Fibroblast of skin of back (primary cell): ENCODE measurements around the gene FAM240B. TPM values are rescaled to one million over a fixed set of nuclear protein-coding genes. Genes with fewer than 3 reads are reported as not detected.
A peak's percentile ranks its signal among the peaks of the same experiment; 100 is the strongest.

ENCODE experiments used
- DNase-seq: peaks from one replicate; pipeline ENCODE4 v3.0.0-alpha.2; 2013
- polyA plus RNA-seq, 2 experiments: library from polyadenylated mRNA; unstranded; fragments of 120-200 nt; gene quantifications; one replicate each; pipeline ENCODE4 v1.2.1, GENCODE V29; 2013; ENCODE audit not compliant: insufficient read length in 2 of 2

Gene FAM240B
- not detected for polyA plus RNA-seq (2013, experiment 1 of 2; ENCODE audit: insufficient read length)
- polyA plus RNA-seq (2013, experiment 2 of 2; ENCODE audit: insufficient read length): not detected

DNA sequence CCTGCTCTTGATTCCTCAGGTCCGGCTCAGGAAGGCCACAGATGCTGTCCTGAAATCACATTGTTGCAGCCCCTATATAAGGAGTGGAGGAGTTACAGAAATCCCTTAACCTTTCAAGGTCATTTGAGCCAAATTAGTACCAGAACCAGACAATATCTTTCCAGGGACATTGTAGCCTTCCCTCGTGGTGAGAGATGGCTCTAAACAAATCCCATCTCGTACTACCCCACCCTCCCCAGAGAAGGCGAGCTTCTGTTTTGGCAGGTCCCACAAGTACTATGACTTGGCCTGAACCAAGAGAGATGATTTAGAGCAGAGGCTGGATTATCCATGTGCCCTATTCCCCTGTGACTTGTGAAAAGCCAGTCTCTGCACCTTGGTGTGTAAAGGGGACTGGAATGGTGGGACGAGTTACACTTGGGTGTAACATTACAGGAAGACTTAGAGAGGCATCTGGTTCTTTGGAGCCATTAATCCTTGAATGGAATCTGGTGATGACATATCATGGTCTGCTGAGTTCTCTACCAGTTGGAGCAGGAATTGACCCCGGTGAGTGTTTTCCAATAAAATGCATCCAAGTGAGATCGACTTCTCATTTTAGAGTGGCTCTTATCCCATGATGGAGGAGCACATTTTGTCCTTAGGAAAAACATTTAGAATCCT, at the start of gene FAM240B:
FAM240B (minus strand) TSS at position 51 of the 663 bp plus-strand sequence. CDS start 16,134 bp downstream, outside the sequence.
- no peak for DNase-seq

DNA sequence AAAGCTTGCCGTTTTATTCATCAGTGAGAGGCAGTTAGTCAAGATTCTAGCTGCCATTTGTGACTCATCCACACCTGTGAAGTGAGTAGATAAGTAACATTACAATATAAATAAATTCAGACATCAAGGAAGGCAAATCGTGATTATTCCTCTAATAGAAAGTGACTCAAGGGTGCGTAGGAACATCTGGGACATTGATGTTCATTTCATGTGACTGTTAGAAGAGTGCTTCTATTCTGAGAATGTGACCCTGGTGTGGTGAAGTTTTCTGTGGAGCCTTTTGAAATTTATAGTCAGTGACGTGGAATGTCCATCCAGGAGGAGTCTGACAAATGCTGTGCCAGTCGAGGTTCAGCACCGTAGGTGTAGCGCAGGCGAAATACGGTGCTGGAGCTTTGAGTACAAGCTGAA, 48.4 kb upstream of the FAM240B start:
- DNase-seq: no peak

DNA sequence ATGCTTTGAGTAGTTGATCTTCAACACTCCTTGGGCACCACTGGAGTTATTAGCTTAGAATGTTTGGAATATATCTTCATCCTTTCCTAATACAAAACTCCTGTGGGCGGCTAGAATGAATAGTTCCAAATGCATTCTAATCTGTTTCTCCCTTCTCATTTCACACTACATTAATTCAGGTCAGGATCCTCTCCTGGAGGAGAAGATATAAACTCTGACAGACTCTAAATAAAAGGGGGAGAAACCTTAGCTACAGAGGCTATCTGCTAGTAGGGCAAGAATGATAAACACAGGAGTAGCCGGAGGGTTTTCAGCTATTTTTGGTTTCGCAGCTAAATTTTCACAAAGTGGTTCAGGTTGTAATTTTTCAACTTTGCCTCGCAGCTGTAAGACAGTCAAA, 45.2 kb upstream of the FAM240B start:
- no peak for DNase-seq

DNA sequence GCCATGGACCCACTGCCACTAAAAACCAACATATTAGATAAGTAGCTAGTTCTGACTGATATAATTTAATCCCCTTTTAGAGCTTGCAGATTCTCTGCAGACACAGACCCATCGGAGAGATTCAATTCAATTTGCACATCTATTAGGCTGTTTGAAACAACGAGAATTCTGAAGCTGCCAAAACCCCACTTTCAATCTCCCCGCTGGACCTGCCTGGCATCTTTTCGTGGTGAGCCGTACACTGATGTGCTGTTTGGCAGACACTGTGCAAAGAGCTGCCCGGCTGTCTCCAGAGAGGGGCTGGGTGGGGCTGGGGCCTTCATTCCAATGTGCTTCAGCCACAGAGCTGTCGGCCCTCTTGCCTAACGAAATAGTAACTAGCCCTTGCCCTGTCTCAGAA, 42.1 kb upstream of the FAM240B start:
- DNase-seq: no peak

DNA sequence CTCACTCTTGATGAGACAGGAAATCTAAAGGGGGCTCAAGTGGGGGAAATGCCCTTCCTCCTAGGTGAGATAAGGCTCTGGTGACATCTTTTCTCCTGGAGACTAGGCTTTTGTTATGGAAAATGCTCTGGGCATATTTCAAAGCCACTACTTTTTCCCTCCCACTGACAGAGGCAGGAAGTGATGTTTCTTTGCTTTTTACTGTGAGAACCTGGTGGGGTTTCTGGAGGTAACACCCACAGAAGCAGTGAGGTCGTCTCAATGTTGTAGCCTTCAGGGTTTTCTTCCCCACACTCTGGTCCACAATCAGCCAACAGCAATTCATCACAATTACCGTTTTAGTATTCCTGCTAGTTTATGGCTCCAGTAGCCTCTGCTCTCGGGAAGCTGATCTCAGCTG, 41.4 kb upstream of the FAM240B start:
- DNase-seq: no peak

DNA sequence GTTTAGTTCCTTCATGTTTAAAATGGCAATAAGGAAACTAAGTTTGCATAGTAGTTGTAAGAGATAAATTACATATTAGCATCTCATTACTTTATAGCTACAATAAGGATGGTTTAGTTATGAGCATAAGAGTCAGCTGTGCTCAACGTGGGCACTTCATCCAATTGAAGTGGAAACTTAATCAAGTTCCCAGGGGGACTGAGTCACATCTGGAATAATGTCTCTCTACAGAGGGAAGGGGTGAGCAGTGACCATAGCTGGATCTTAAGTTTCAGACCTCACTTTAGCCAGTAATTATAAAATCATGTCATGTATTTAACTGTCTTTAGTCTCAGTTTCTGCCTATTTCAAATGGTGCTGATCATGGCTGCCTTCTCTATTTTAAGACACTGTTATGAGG, 36.8 kb upstream of the FAM240B start:
- DNase-seq: no peak

DNA sequence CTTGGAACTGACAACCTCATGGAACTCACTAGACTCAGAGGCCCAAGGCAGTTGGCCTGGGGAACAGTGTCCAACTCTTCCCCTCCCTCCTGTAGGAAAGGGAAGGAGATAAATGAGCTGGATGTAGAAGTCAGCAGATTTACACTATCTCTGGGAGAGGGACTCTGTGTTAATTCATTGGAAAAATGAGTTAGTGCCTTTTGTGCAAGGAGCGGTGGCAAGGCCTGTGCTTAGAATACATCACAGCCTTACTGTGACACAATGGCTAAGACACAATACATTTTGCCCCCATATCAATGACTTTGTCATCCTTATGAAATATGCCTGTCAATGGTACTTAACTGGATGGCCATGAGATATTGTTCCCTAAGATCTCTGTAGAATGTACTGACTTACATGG, 28.0 kb upstream of the FAM240B start:
- DNase-seq: no peak

DNA sequence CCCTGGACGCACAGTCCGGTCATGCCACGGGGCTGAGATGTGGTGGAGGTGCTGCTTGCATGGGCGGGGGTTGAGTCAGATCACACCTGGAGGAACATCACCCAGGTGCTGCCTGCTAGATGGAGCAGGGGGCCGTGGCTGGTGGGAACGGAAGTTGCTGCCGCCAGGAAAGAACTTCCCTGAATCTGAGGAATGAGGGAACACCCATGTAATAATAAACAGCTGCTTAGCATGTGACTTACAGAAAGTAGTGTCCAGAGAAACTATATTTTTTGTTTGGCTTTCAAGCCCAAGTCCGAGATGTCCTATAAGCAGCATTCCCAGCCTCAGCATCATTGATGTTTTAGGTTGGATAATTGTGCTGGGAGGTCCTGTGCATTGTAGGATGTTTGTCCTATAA, 27.1 kb upstream of the FAM240B start:
- DNase-seq: no peak

DNA sequence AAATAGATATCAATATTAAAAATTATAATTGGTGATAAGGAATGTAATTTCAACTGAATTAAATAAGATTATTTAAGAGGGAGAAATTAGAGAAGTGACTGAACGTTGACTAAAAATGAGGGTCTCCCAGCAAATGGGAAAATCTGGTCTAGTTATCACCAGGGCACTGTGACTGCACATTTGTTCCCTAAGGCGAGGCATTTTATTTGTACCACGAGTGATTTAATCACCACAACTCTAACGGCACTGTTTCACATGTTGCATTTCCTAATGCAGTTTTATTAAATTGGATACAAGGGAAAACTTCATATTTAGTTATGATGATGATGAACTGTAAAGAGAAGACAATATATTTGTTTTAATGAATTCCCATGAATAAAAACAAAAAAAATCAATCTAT, 26.4 kb upstream of the FAM240B start:
- no peak for DNase-seq

DNA sequence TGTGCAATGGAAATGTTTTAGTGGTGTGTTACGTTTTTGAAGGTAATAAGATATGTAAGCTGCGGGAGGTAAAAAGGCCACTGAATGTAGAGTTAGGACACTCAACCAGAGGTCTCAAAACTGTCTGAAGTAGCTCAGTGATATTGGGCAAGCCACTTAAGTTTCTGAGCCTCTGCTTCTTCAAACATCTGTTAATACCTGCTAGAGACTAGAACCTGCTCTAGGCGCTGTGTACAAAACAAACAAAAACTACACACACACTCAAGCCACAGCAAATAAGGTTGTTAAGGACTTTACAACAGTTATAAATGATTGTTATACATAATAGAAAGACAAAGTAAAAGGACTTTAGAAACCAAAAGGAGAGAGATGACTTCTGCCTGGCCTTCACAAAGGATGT, 24.6 kb upstream of the FAM240B start:
- DNase-seq: no peak

DNA sequence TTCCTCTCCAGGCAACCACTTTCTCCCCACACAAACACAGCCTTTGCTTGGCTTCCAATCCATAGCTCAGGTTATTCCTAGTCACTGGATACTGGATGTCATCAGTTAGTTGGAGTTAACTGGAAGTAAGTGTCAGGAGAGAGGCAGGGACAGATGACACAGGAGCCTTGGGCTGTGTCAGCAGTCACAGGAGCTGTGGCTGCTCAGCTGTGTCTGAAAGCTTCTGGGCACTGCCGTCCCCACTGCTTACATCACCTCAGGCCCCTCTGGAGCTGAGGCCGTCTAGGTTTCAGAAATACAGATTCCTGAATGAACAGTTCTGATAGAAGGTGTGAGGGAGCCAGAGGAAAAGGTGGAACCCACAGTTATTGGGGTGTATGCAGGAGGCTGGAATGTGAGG, 17.3 kb upstream of the FAM240B start:
- DNase-seq: no peak

DNA sequence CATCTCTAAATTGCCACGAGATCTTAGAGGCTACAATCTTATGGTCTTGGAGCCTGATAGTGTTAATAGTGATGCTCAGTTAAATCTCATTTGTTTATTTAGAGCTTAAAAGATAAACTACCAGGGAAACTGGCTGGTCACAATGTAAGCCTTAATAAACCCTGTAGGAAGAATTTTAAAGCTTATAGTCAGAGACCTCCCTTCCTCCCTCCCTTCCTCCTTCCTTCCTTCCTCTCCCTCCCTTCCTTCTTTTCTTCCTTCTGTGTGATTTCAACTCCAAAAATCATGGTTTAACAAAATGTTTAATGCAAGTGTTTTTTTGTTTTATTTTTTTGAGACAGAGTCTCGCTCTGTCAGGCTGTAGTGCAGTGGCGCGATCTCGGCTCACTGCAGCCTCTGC, 14.9 kb upstream of the FAM240B start:
- no peak for DNase-seq

DNA sequence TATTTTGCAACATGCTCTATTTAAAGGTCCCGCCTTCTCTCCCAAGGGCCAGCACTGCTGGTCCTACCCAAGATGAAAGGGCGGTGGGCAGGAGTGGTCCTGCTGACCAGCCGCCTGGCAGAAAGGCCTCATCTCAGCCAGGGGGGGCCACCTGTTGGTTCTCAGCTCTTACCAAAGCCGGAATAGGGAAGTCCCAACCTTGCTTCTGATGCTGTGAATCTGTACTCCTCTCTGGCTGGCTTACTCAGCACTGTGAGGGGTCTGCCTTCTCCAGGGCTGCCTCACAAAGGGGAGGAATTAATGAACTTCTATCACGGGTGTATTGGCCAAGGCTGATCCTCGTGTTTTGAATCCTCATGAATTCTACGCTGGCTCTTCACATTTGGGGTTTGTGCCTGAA, 13.6 kb upstream of the FAM240B start:
- DNase-seq: no peak

DNA sequence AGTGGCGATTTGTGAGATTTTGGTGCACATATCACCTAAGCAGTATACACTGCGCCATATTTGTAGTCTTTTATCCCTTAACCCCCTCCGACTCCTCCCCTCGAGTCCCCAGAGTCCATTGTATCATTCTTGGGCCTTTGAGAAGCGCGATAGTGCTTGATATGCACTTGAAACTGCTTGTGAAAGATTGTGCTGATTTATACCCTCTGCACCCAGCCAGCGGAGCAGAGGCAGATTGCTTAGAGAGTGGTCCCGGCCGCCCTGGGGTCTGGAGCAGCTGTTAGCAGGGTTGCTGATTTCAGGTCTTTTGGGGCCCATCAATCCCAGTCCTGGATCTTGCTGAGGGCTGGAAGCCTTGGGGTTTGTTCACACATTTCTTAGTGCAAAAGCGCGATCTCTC, 13.0 kb upstream of the FAM240B start:
- DNase-seq: no peak

DNA sequence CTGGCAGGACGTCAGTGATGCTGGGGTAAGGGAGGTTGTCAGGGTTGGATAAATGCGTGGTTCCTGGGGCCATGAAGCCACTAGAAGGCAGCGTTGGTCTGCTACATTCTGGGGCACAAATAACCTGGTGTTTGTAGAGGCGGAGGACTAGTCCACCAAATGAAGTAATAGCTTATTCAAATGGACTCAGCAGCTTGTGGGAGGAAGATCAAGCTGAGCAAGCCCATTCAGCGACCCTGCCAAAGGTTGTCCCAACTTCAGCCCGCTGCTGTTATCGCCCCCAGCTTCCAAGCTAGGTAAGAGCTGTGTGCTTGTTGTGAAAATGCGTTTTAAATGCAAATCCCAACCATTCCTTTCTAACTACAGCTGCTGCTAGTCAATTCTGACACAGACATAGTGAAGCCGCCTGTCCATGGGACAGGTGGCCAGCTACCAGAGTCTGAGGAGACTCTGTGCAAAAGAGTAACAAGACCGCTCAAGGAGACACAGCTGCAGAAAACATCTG, 7.6 kb upstream of the FAM240B start:
- peak; percentile 12 for DNase-seq

DNA sequence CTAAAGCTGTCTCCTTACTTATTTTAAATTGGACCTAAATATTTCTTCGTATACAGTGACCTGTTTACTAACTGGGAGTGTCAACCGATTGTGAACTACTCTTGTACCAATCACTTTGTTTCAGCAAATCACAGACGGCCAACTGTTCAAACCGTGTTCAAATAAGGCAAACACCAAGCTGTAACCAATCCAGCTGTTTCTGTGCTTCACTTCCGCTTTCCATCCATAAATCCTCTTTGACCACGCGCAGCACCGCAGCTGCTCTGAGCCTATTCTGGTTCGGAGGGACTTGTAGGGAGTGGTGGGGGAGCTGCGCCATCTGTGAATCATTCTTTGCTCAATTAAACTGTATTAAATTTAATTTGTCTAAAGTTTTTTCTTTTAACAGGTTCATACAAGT, 4.8 kb upstream of the FAM240B start:
- DNase-seq: no peak

DNA sequence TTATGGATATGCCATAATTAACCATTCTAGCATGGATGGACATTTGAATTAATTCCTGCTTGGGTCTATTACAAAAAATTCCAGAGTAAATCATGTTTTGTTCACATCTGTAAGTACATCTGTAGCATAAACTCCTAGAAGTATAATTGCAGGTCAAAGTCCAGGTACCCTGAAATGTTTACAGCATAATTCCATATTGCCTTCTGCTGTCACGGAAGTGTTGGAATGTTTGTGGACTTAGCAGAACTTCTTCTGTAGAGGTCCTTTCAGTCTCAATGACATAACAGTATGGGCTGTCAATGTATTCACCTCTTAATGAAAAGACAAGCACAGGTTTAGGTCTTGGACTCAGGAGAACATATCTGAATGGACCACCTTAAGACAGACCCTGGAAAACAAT, 1.8 kb downstream of the FAM240B start:
- DNase-seq: no peak

DNA sequence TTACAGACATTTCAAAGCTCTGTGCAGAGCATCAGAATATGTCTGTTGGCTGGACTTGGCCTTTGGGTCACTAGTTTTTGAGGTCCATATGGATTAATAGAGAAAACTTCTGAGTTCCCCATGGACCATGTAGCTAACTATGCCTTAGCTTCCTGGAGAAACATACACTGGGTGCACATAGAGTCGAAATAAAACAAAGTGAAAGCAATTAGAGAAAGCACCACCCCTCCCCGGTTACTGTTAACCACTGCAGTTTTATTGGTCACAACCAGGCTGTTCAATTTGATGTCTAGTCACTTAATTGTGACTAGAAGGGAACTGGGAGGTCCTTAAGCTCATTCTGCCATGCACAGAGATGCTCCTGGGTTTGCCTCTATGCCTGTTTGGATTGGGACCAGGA, 4.2 kb downstream of the FAM240B start:
- DNase-seq: no peak

DNA sequence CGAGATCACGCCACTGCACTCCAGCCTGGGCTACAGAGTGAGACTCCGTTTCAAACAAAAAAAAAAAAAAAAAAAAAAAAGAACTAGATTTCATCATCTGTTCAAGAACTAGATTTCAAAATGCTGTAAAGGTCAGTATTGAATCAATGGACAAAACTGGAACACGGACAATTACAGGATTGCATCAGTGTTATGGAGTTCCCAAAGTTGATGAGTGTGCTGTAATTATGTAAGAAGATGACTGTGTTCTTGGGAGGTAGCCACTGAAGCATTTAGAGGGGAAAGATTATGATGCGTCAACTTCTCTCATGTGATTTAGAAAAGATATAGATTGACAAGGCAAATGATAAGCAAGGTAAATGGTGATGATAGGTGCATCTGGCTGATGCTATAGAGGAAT, 6.5 kb downstream of the FAM240B start:
- no peak for DNase-seq

DNA sequence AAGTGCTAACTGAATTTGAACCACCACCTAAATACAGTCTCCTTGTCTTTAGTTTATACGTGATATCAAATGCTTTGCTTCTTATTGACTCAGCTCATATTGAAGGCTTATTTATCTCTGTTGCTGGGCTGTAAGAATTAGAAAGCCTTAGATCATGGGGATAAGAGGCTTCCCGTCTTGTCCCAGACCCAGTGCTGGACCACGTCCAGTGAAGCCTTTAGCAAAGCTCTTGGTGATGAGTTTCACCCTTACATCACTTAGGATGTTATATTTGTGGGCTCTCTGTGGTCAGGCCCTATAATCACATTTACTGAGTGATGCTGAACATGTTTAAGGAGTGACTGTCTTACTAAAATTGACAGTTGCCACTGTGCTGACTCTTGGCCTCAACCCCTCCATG, 11.2 kb downstream of the FAM240B start:
- peak; percentile 9 for DNase-seq

DNA sequence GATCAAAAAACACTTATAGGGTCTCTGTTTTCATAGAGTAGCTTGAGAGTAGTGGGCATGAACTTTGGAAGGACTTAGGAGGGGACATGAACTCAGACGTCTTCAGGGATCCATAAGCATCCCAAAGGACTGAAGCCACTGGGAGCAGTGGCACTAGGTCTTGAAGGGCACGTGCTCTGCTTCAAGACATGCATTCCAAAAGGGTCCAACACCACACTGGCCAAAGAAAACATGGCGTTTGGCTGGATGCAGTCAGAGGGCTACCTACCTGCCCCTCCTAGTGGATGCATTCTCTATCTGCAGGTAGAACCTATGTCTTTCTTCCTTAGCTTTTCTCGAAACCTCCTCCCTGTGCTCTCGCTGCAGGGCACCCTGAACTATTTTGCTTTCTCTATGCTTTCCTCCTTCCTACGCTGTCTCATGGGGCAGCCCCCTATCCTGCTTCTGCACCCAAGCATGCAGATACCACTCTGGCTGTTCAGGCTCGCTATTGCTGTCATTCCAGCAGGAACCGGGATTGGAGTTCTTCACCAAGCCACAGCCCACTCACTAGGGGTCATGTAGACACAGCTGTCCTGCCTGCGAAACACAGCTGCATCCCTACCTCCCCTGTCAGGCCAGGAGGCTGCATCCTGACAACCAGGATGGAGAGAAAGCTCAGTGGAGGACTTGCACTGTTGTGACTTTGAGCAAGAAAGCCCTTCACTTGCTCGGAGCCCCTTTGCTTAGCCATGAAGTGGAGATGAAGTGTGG, 11.9 kb downstream of the FAM240B start:
- DNase-seq: no peak

DNA sequence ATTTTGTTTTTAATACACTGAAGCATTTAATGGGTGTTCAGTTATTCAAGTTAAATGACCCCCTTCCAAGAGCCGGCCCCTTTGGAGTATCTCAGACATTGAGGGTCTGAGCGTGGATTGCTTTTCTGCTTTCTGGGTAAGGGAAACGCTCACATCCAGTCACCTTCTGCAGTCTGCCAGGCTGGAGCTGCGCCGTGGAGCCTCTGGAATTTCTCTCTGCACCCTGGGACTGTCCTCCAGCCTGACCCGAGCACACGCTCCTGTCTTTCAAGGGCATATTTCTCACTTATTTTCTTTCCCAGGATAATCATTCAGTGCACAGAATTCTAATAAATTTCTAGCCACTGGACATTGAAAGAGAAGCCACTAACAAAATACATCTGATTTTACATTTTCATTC, 13.4 kb downstream of the FAM240B start:
- DNase-seq: no peak

DNA sequence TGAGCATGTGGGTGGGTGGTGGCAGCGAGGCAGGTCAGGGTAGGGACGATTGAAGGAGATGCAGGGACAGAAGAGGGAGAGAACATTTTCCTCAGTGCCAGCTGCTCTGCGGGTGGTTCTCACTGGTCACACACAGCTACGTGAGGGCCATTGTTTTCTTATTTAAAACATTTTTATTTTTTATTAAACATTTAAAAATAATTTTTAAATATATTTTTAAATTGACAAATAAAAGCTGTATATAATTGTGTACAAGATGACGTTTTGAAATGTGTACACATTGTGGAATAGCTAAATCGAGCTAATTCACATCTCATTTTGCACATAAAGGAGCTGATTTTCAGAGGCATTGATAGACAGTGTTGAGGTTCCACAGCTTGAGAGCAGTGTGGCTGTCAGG, 14.0 kb downstream of the FAM240B start:
- no peak for DNase-seq

DNA sequence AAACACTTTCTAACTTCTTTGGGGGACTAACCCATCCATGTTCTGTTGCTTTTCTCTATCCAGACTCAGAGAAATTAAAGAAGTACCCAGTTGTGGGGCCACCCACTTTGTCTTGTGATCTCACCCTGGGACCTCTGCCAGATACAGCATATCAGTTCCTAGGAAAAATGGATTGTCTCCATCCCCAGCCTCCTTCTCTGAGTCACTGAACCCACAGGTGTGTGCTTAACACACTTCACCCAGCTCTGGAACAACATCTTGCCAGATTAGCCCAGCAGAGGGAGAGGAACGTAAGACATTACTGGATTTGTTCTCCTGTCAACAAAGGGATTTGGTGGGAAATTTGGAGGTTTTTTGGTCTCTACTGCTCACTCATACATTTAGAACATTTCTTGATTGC, 19.2 kb downstream of the FAM240B start:
- no peak for DNase-seq
